BJ (cell line): ENCODE measurements around the gene KLC1. TPM values are rescaled to one million over a fixed set of nuclear protein-coding genes. Genes with fewer than 3 reads are reported as not detected.

Source experiments
- CTCF ChIA-PET: fragments of 350-600 bp; formaldehyde crosslinking; extraction: SDS; loops from one replicate; lab custom pipeline; 2021; ENCODE audit warnings: antibody characterized with exemption, inconsistent platforms; lab: Yijun Ruan, JAX
- POLR2A ChIA-PET: fragments of 300-600 bp; sonication (Branson Sonifier 250); formaldehyde crosslinking; extraction: SDS; loops from one replicate; lab custom pipeline; 2021; ENCODE audit warnings: antibody characterized with exemption; lab: Charles Lee
- DNase-seq: peaks from one replicate; pipeline ENCODE4 v3.0.0-alpha.2; 2011; ENCODE audit warnings: low read depth
- H3K27me3 ChIP-seq: 2 replicates; pipeline ENCODE4 v1.6.0; 2011; ENCODE audit warnings: low read length; ENCODE audit not compliant: control insufficient read depth, insufficient read depth
- H3K36me3 ChIP-seq: 2 replicates; pipeline ENCODE4 v1.5.1; 2011; ENCODE audit warnings: low read length; ENCODE audit not compliant: control insufficient read depth, insufficient read depth
- H3K4me3 ChIP-seq: 2 replicates; pipeline ENCODE4 v1.5.1; 2011; ENCODE audit warnings: low read depth, mild to moderate bottlenecking, control low read depth, low read length
- CTCF ChIP-seq: IDR thresholded peaks from 2 replicates; pipeline ENCODE4 v1.5.1; 2011; ENCODE audit warnings: low read depth, mild to moderate bottlenecking, control low read depth, inconsistent platforms, low read length, moderate library complexity; ENCODE audit not compliant: insufficient read depth
- polyA plus RNA-seq: library from polyadenylated mRNA; depleted of rRNA; stranded (reverse); fragments of >200 nt; gene quantifications from 2 replicates; pipeline ENCODE4 v1.2.3, GENCODE V29; 2011

KLC1 gene
- polyA plus RNA-seq, 1 experiment = 112 TPM

- peak overlapping the region; percentile 81 for H3K4me3 ChIP-seq
- H3K36me3 ChIP-seq = peaks cover 2% of the 10 kb centered on the region; the same call in 1 of the 2 replicates
- CTCF ChIA-PET = no interaction called here
- no peaks in the 10 kb centered on the region for H3K27me3 ChIP-seq
- POLR2A ChIA-PET = no interaction called here
- no peak for TF ChIP-seq CTCF
- DNase-seq = no peak
These were observed 87.9 kb downstream of the KLC1 start for GRCh38 chr14:103716899-103717411.

DNA sequence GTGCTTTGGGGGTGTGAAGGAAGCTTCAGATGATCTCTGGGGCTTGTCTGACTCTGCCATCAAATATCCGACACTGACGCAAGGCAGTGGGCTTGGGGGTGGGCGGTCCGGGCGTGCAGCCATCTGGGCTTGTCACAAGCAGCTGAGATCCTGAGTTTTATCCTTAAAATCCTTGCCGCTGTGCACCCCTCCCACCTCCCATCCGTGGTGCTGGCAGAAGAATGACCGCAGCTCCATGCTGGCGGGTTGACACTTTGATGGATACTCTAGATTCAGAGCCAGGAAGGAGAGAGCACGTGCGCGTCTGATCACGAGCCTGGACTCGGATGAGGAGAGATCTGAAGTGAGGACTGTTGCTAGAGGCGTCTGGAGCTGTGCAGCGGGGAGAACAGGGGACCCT is 89.6 kb downstream of the KLC1 start:
- Histone ChIP-seq H3K4me3 (no peak overlapping the region), H3K27me3 (no peaks in the 10 kb centered on the region), H3K36me3 (peaks cover 2% of the 10 kb centered on the region; the same call in 1 of the 2 replicates)
- no peak for TF ChIP-seq CTCF
- no peak for DNase-seq
- ChIA-PET CTCF (no interaction called here), POLR2A (no interaction called here)

DNA sequence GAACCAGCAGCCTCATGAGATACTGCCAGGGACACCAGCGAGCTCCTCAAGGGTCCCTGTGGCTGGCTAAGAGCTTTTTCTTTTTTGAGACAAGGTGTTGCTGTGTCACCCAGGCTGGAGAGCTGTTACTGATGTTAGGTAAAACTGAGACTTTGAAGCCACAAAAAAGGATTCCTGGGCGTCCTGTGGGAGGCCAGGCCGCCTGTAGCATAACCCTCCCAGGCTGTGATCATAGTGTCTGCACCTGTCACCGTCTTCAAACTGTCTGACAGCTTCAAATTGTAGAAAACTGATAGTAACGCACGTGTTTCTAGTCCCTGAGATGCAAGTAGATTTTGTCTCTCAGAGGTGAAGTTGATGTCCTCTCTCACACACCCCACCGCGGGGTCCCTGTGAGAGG is 90.7 kb downstream of the KLC1 start:
- Histone ChIP-seq H3K4me3 (no peak overlapping the region), H3K36me3 (peaks cover 2% of the 10 kb centered on the region), H3K27me3 (no peaks in the 10 kb centered on the region)
- no peak for DNase-seq
- ChIA-PET POLR2A (no interaction called here), CTCF (interaction anchor here (1.3 kb wide), 1 partner anchor 16 kb away, joined by 3 read pairs; no protein-coding TSS in a partner anchor)
- TF ChIP-seq CTCF = no peak

GRCh38 chr14:103721334-103722120 is 92.5 kb downstream of the KLC1 start:
- DNase-seq = no peak
- H3K4me3 ChIP-seq = no peak overlapping the region
- no peak for TF ChIP-seq CTCF
- ChIA-PET CTCF (no interaction called here), POLR2A (no interaction called here)
- H3K36me3 ChIP-seq = peaks cover 5% of the 10 kb centered on the region
- no peaks in the 10 kb centered on the region for H3K27me3 ChIP-seq

GRCh38 chr14:103723748-103724081 is 94.7 kb downstream of the KLC1 start:
- no peak overlapping the region for H3K4me3 ChIP-seq
- peaks cover 9% of the 10 kb centered on the region for H3K36me3 ChIP-seq
- no peak for TF ChIP-seq CTCF
- ChIA-PET CTCF (interaction anchor here (1.0 to 1.5 kb wide), 3 partner anchors 9 to 17 kb away, joined by 4 to 6 read pairs (median 4); no protein-coding TSS in a partner anchor), POLR2A (no interaction called here)
- DNase-seq = no peak
- H3K27me3 ChIP-seq = no peaks in the 10 kb centered on the region
